B cell (primary cell): ENCODE measurements around the gene MICALL2. TPM values are rescaled to one million over a fixed set of nuclear protein-coding genes. Genes with fewer than 3 reads are reported as not detected.

Experiments
- ATAC-seq: fragments of 200-7000 bp; cut with Tn5 transposase; one replicate; pipeline ENCODE4 v1.10.0; 2021; ENCODE audit warnings: low read depth, mild to moderate bottlenecking, moderate number of reproducible peaks, moderate library complexity
- CTCF ChIA-PET: fragments of 350-600 bp; sonication (Branson Sonifier 250); formaldehyde crosslinking; loops from one replicate; lab custom pipeline; 2021; ENCODE audit warnings: antibody characterized with exemption, inconsistent platforms; lab: Charles Lee
- POLR2A ChIA-PET: fragments of 350-600 bp; sonication (Branson Sonifier 250); formaldehyde crosslinking; loops from one replicate; lab custom pipeline; 2021; ENCODE audit warnings: antibody characterized with exemption; lab: Charles Lee
- DNase-seq: peaks from one replicate; pipeline ENCODE4 v3.0.0; 2013
- H2AFZ ChIP-seq: 2 replicates; pipeline ENCODE4 v1.6.1; 2012; ENCODE audit warnings: mild to moderate bottlenecking, low read depth, low read length; ENCODE audit not compliant: insufficient read depth, poor library complexity, severe bottlenecking
- H3K27ac ChIP-seq, 2 donors: 1 replicate in 1 of 2; 2 replicates in 1 of 2; pipeline ENCODE4 v1.5.1; 2012 to 2013; ENCODE audit warnings: low read length in 2 of 2, mild to moderate bottlenecking in 2 of 2, moderate library complexity in 1 of 2
- H3K27me3 ChIP-seq, 4 experiments: fragments of 200-600 bp in 1 of 4; sonication (generic) in 1 of 4; replicated peaks in 1 of 4; 1 replicate in 2 of 4; 2 replicates in 2 of 4; pipeline versions ENCODE4 v1.6.1 to v1.7.0; 2013 to 2016; ENCODE audit warnings: low read length in 3 of 4, mild to moderate bottlenecking in 2 of 4, mixed read lengths in 1 of 4, moderate library complexity in 1 of 4; ENCODE audit not compliant: insufficient read depth in 4 of 4, control insufficient read depth in 3 of 4; ENCODE audit errors: control extremely low read depth in 1 of 4
- H3K36me3 ChIP-seq, 2 experiments: replicated peaks in 1 of 2; 1 replicate in 1 of 2; 2 replicates in 1 of 2; pipeline versions ENCODE4 v1.6.1 to v1.7.1; 2013; ENCODE audit warnings: low read length in 1 of 2; ENCODE audit not compliant: insufficient read depth in 2 of 2, control insufficient read depth in 1 of 2; ENCODE audit errors: control extremely low read depth in 1 of 2, extremely low read depth in 1 of 2
- H3K4me1 ChIP-seq, 2 donors: fragments of 200-600 bp in 1 of 2; sonication (generic) in 1 of 2; 1 replicate in 1 of 2; 2 replicates in 1 of 2; pipeline versions ENCODE4 v1.5.1 to v1.6.1; 2013 to 2017; ENCODE audit warnings: low read length in 2 of 2; ENCODE audit not compliant: control insufficient read depth in 2 of 2, insufficient read depth in 2 of 2
- H3K4me2 ChIP-seq: replicated peaks from 2 replicates; pipeline ENCODE3; 2012; ENCODE audit warnings: mild to moderate bottlenecking, low read depth, low read length; ENCODE audit not compliant: poor library complexity, severe bottlenecking
- H3K4me3 ChIP-seq, 5 experiments: fragments of 200-600 bp in 1 of 5; sonication (generic) in 1 of 5; 1 replicate in 3 of 5; 2 replicates in 2 of 5; pipeline versions ENCODE4 v1.5.1 to v1.7.0; 2011 to 2016; ENCODE audit warnings: low read length in 4 of 5, mild to moderate bottlenecking in 4 of 5, low read depth in 2 of 5, control low read depth in 1 of 5, moderate library complexity in 1 of 5; ENCODE audit not compliant: insufficient read depth in 1 of 5; ENCODE audit errors: control extremely low read depth in 1 of 5, extremely low read depth in 1 of 5
- H3K79me2 ChIP-seq: fragments of 200-600 bp; sonication (generic); one replicate; pipeline ENCODE4 v1.6.0; 2016; ENCODE audit warnings: low read length; ENCODE audit not compliant: control insufficient read depth, insufficient read depth
- H3K9ac ChIP-seq: fragments of 200-600 bp; sonication (generic); 2 replicates; pipeline ENCODE4 v1.6.1; 2017; ENCODE audit warnings: mild to moderate bottlenecking, low read length, moderate library complexity
- H3K9me3 ChIP-seq, 3 donors: one replicate each; pipeline versions ENCODE4 v1.6.1 to v1.7.1; 2013; ENCODE audit warnings: low read length in 2 of 3; ENCODE audit not compliant: control insufficient read depth in 2 of 3, insufficient read depth in 1 of 3; ENCODE audit errors: control extremely low read depth in 1 of 3
- H4K20me1 ChIP-seq: 2 replicates; pipeline ENCODE4 v1.6.0; 2012; ENCODE audit warnings: mild to moderate bottlenecking, low read length; ENCODE audit not compliant: insufficient read depth, control insufficient read depth, poor library complexity, severe bottlenecking
- H3K27ac Mint-ChIP-seq: one replicate; pipeline ENCODE4 v1.8.0; 2021; ENCODE audit warnings: mixed read lengths
- H3K27me3 Mint-ChIP-seq: one replicate; pipeline ENCODE4 v1.8.0; 2021; ENCODE audit warnings: mixed read lengths
- H3K4me1 Mint-ChIP-seq: one replicate; pipeline ENCODE4 v1.8.0; 2021; ENCODE audit warnings: mixed read lengths
- H3K4me3 Mint-ChIP-seq: one replicate; pipeline ENCODE4 v1.8.0; 2021; ENCODE audit warnings: mixed read lengths
- H3K9me3 Mint-ChIP-seq: one replicate; pipeline ENCODE4 v1.8.0; 2022; ENCODE audit warnings: mixed read lengths; ENCODE audit not compliant: insufficient read depth
- CTCF ChIP-seq: fragments of 200-600 bp; IDR thresholded peaks from one replicate; pipeline ENCODE4 v1.8.0; 2022; ENCODE audit warnings: antibody characterized with exemption, mild to moderate bottlenecking
- EZH2 ChIP-seq: IDR thresholded peaks from 2 replicates; pipeline ENCODE4 v1.6.1; 2012; ENCODE audit warnings: borderline replicate concordance, low read depth, mild to moderate bottlenecking, moderate library complexity, low read length; ENCODE audit not compliant: insufficient read depth, poor library complexity, severe bottlenecking
- WGBS: methylation state at CpG from one replicate; pipeline ENCODE4 v1.1.5; 2013; ENCODE audit warnings: missing lambda C conversion rate; ENCODE audit not compliant: insufficient coverage; 5-methylcytosine and 5-hydroxymethylcytosine counted together
- intact Hi-C: fragments of 100-400 bp; cut with micrococcal nuclease; formaldehyde crosslinking; loops from one replicate; pipeline ENCODE4 v1.10.0; 2022
- polyA plus RNA-seq: library from polyadenylated mRNA; depleted of rRNA; stranded (reverse); fragments of >200 nt; gene quantifications from 2 replicates; pipeline ENCODE4 v1.2.3, GENCODE V29; 2012
- total RNA-seq, 2 donors: library from RNA; stranded (reverse); fragments of 120-200 nt in 1 of 2; gene quantifications; 1 replicate in 1 of 2; 2 replicates in 1 of 2; pipeline versions ENCODE4 v1.2.3 to v1.2.4, GENCODE V29; 2013 to 2022

MICALL2 gene
- total and polyA plus RNA-seq, 2 donors (not counting 1 experiment from before 2014, with no cell fraction given) = 0.85 to 0.94 TPM

- no peak overlapping the region for H3K4me3 ChIP-seq
- Mint-ChIP-seq H3K9me3 (no peaks in the 10 kb centered on the region), H3K27me3 (peaks cover 12% of the 10 kb centered on the region), H3K27ac (no peak overlapping the region), H3K4me3 (no peak overlapping the region), H3K4me1 (peaks cover 4% of the 10 kb centered on the region)
- no peak overlapping the region for H3K4me2 ChIP-seq
- no peaks in the 10 kb centered on the region for H3K36me3 ChIP-seq
- POLR2A ChIA-PET = no interaction called here
- no peak for DNase-seq
- TF ChIP-seq CTCF (no peak), EZH2 (no peak)
- no peaks in the 10 kb centered on the region for H3K79me2 ChIP-seq
- no peak overlapping the region for H2AFZ ChIP-seq
- CTCF ChIA-PET = no interaction called here
- peaks cover 0 to 14% (median 0%) of the 10 kb centered on the region in 3 donors for H3K9me3 ChIP-seq
- ATAC-seq = no peak
- no peak overlapping the region for H3K9ac ChIP-seq
- H3K27ac ChIP-seq = no peak overlapping the region
- intact Hi-C loops = loop anchor here (5.0 kb wide), 1 partner anchor 238 kb away; no protein-coding TSS in a partner anchor
- no peaks in the 10 kb centered on the region for H4K20me1 ChIP-seq
- H3K4me1 ChIP-seq = peaks cover 0 to 8% of the 10 kb centered on the region in 2 donors
- H3K27me3 ChIP-seq = peaks cover 0 to 22% (median 3%) of the 10 kb centered on the region in 4 experiments
- 86% methylated on average over 31 of the region's 32 CpGs for WGBS
These were observed 29.0 kb downstream of the MICALL2 start for GRCh38 chr7:1430056-1430845.

- ChIA-PET CTCF (no interaction called here), POLR2A (no interaction called here)
- Histone ChIP-seq H3K27ac (no peak overlapping the region), H3K27me3 (peaks cover 0 to 22% (median 3%) of the 10 kb centered on the region in 4 experiments), H4K20me1 (no peaks in the 10 kb centered on the region), H3K79me2 (no peaks in the 10 kb centered on the region), H2AFZ (no peak overlapping the region), H3K4me3 (no peak overlapping the region), H3K9me3 (peaks cover 0 to 14% (median 0%) of the 10 kb centered on the region in 3 donors), H3K4me1 (peaks cover 0 to 8% of the 10 kb centered on the region in 2 donors), H3K36me3 (no peaks in the 10 kb centered on the region), H3K9ac (no peak overlapping the region), H3K4me2 (no peak overlapping the region)
- no peaks in the 10 kb centered on the region for H3K9me3 Mint-ChIP-seq
- TF ChIP-seq CTCF (no peak), EZH2 (no peak)
- WGBS = 82% methylated on average over 15 of the region's 20 CpGs
- peaks cover 4% of the 10 kb centered on the region for H3K4me1 Mint-ChIP-seq
- DNase-seq = no peak
- no peak overlapping the region for H3K4me3 Mint-ChIP-seq
- intact Hi-C loops = no loop called here
- ATAC-seq = no peak
- H3K27ac Mint-ChIP-seq = no peak overlapping the region
- peaks cover 17% of the 10 kb centered on the region for H3K27me3 Mint-ChIP-seq
These were observed 30.2 kb downstream of the MICALL2 start for GRCh38 chr7:1428941-1429501.
